Glutamatergic neuron (in vitro differentiated cells): Measurements from ENCODE around the gene CMAS. TPM values are rescaled to one million over a fixed set of nuclear protein-coding genes. Genes with fewer than 3 reads are reported as not detected.

ENCODE experiments used
- DNase-seq: peaks from one replicate; pipeline ENCODE4 v3.0.0; 2022
- H3K27ac Mint-ChIP-seq: one replicate; pipeline ENCODE4 v1.8.0; 2020; ENCODE audit warnings: mild to moderate bottlenecking, mixed read lengths, inconsistent platforms; ENCODE audit not compliant: unreplicated experiment
- H3K27me3 Mint-ChIP-seq: one replicate; pipeline ENCODE4 v1.8.0; 2020; ENCODE audit warnings: mild to moderate bottlenecking, moderate library complexity, mixed read lengths, inconsistent platforms; ENCODE audit not compliant: unreplicated experiment
- H3K36me3 Mint-ChIP-seq: one replicate; pipeline ENCODE4 v1.8.0; 2020; ENCODE audit warnings: mild to moderate bottlenecking, mixed read lengths, inconsistent platforms; ENCODE audit not compliant: unreplicated experiment
- H3K4me1 Mint-ChIP-seq: one replicate; pipeline ENCODE4 v1.8.0; 2020; ENCODE audit warnings: mild to moderate bottlenecking, low read depth, mixed read lengths, inconsistent platforms; ENCODE audit not compliant: unreplicated experiment
- H3K4me3 Mint-ChIP-seq: one replicate; pipeline ENCODE4 v1.8.0; 2020; ENCODE audit warnings: mild to moderate bottlenecking, mixed read lengths, inconsistent platforms; ENCODE audit not compliant: unreplicated experiment
- H3K9me3 Mint-ChIP-seq: one replicate; pipeline ENCODE4 v1.8.0; 2020; ENCODE audit warnings: mild to moderate bottlenecking, moderate library complexity, mixed read lengths, inconsistent platforms; ENCODE audit not compliant: unreplicated experiment
- total RNA-seq: library from RNA; stranded (reverse); fragmentation: NEBNext Ultra II Directional; extraction: Animal tissue kit (Norgen Biotek cat#: 25700); gene quantifications from one replicate; pipeline ENCODE4 v1.2.1, GENCODE V29; 2021; ENCODE audit not compliant: unreplicated experiment
- TF ChIP-seq, protein P1 (sequence below): fragments of 200-600 bp; sonication (generic); IDR thresholded peaks from one replicate; pipeline ENCODE4 v1.5.0; 2021; ENCODE audit not compliant: partially characterized antibody, unreplicated experiment

CMAS gene
- total RNA-seq, 1 donor from 2014 or later = 47.9 TPM

DNA sequence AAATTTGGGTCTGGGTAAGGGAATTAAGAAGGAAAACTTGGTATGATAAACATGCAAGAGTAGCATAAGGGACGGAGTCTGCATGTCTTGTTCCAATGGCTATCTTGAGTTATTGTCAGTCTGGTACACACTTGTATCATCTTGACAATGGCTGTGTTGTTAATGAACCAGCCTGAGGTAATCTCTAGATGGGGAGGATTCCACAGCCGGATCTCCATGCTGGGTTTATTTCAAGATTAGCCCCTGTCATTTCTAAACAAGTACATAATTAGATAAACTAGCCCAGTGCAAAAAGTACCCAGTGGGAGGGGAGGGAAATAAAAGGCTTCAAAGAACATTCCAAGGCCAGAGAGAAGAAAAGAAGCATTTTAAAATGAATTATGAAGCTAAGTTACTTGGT is 16.5 kb upstream of the CMAS start:
- no peaks in the 10 kb centered on the region for H3K9me3 Mint-ChIP-seq
- H3K27ac Mint-ChIP-seq = no peak overlapping the region
- no peak overlapping the region for H3K4me3 Mint-ChIP-seq
- no peak for DNase-seq
- H3K27me3 Mint-ChIP-seq = no peaks in the 10 kb centered on the region
- TF ChIP-seq, protein P1, sequence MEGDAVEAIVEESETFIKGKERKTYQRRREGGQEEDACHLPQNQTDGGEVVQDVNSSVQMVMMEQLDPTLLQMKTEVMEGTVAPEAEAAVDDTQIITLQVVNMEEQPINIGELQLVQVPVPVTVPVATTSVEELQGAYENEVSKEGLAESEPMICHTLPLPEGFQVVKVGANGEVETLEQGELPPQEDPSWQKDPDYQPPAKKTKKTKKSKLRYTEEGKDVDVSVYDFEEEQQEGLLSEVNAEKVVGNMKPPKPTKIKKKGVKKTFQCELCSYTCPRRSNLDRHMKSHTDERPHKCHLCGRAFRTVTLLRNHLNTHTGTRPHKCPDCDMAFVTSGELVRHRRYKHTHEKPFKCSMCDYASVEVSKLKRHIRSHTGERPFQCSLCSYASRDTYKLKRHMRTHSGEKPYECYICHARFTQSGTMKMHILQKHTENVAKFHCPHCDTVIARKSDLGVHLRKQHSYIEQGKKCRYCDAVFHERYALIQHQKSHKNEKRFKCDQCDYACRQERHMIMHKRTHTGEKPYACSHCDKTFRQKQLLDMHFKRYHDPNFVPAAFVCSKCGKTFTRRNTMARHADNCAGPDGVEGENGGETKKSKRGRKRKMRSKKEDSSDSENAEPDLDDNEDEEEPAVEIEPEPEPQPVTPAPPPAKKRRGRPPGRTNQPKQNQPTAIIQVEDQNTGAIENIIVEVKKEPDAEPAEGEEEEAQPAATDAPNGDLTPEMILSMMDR = no peak
- H3K4me1 Mint-ChIP-seq = no peaks in the 10 kb centered on the region
- peaks cover under 1% of the 10 kb centered on the region for H3K36me3 Mint-ChIP-seq

DNA sequence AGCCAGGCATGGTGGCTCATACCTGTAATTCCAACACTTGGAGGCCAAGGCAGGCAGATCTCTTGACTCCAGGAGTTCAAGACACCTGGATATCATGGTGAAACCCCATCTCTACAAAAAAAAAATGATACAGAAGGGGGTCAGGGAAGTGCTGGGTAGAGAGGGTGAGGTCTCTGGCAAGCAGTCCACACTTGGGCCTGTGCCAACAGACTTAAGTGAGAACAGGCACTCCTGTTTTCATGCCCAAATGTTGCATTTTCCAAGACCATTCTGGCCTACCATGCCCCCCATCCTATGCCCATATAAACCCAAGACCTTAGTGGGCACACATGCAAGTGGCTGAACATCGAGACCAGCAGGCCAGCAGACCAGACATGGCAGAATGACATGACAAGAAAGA is 16.0 kb upstream of the CMAS start:
- TF ChIP-seq, protein P1 = no peak
- H3K36me3 Mint-ChIP-seq = no peaks in the 10 kb centered on the region
- H3K27ac Mint-ChIP-seq = no peak overlapping the region
- no peaks in the 10 kb centered on the region for H3K9me3 Mint-ChIP-seq
- no peak overlapping the region for H3K4me3 Mint-ChIP-seq
- no peak for DNase-seq
- H3K27me3 Mint-ChIP-seq = no peaks in the 10 kb centered on the region
- H3K4me1 Mint-ChIP-seq = no peaks in the 10 kb centered on the region

DNA sequence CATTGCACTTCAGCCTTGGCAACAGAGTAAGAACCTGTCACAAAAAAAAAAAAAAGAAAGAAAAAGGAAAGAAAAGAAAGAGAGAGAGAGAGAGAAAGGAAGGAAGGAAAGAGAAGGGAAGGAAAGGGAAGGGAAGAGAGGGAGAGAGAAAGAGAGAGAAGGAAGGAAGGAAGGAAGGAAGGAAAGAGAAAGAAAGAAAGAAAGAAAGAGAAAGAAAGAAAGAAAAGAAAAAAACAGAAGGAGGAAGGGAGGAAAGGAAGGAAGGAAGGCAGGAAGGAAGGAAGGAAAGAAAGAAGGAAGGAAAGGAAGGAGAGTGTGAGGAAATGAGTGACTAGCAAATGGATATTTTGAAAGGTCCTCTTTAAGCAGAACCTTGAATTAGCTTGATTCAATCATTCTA is 13.3 kb upstream of the CMAS start:
- Mint-ChIP-seq H3K36me3 (no peaks in the 10 kb centered on the region), H3K27me3 (no peaks in the 10 kb centered on the region), H3K27ac (no peak overlapping the region), H3K9me3 (no peaks in the 10 kb centered on the region), H3K4me1 (no peaks in the 10 kb centered on the region), H3K4me3 (no peak overlapping the region)
- DNase-seq = no peak
- TF ChIP-seq, protein P1 = no peak

DNA sequence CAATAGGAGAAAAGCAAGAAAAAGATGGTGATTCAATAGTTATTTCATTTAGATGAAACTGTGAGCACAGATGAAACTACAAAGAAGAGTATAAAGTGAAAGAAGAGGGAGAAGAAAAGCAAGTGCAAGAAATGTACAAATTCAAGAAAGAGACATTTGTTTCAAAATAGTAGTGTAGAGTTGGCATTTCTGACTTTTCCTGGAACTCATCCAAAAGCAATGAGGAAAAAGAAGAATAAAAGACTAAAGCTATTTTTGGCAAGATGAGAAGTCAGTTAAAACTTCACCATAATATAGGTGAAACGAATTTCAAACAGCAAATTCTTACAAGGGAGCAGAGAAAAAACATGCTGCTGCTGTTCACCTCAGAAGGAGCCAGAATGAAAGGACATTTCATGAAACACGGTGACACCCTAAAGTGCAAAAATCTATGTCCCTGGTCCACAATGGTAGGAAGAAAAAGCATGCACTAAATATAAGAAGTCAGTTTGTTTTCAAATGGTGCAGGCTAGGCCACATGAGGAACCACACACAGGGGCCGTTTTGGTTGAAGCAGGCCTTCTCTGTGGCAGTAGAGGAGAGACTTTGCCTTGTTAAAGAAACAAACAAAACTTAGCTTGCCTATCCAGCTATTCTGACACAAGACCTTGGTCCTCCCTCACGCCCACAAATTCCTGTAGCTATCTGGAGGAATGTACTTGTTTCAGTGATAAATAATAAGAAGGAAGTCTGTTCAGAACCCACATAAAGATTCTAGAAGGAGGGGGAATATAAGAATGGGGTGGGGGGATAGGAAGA is 11.1 kb upstream of the CMAS start:
- no peak for DNase-seq
- H3K36me3 Mint-ChIP-seq = no peaks in the 10 kb centered on the region
- TF ChIP-seq, protein P1 = no peak
- no peak overlapping the region for H3K27ac Mint-ChIP-seq
- no peaks in the 10 kb centered on the region for H3K27me3 Mint-ChIP-seq
- no peak overlapping the region for H3K4me3 Mint-ChIP-seq
- no peaks in the 10 kb centered on the region for H3K4me1 Mint-ChIP-seq
- no peaks in the 10 kb centered on the region for H3K9me3 Mint-ChIP-seq

DNA sequence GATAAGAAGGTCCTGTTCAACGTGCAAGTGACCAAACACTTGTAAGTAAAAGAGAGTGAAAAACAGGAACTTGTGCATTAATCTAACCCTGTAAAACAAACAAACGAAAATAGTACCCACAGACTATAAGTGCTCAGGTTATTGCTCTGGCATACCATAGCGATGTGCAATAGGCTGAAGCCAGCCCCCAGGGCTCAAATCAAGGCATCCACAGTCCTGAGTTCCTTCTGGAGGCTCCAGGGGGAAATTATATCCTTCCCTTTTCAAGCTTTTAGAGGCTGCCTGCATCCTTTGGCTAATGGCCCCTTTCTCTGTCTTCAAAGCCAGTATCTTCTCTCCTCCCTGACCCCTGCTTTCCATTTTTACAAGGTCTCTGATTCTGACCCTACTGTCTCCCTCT is 8.1 kb upstream of the CMAS start:
- DNase-seq = no peak
- Mint-ChIP-seq H3K4me3 (no peak overlapping the region), H3K9me3 (no peaks in the 10 kb centered on the region), H3K4me1 (no peaks in the 10 kb centered on the region), H3K27ac (no peak overlapping the region), H3K36me3 (no peaks in the 10 kb centered on the region), H3K27me3 (peaks cover 2% of the 10 kb centered on the region)
- TF ChIP-seq, protein P1 = no peak
